B cell (primary cell): Measurements from ENCODE around the gene ZNF688. TPM values are rescaled to one million over a fixed set of nuclear protein-coding genes. Genes with fewer than 3 reads are reported as not detected.

ENCODE experiments used
- ATAC-seq: fragments of 200-7000 bp; cut with Tn5 transposase; one replicate; pipeline ENCODE4 v1.10.0; 2021; ENCODE audit warnings: low read depth, mild to moderate bottlenecking, moderate number of reproducible peaks, moderate library complexity
- CTCF ChIA-PET: fragments of 350-600 bp; sonication (Branson Sonifier 250); formaldehyde crosslinking; loops from one replicate; lab custom pipeline; 2021; ENCODE audit warnings: antibody characterized with exemption, inconsistent platforms; lab: Charles Lee
- POLR2A ChIA-PET: fragments of 350-600 bp; sonication (Branson Sonifier 250); formaldehyde crosslinking; loops from one replicate; lab custom pipeline; 2021; ENCODE audit warnings: antibody characterized with exemption; lab: Charles Lee
- DNase-seq: peaks from one replicate; pipeline ENCODE4 v3.0.0; 2013
- H2AFZ ChIP-seq: 2 replicates; pipeline ENCODE4 v1.6.1; 2012; ENCODE audit warnings: mild to moderate bottlenecking, low read depth, low read length; ENCODE audit not compliant: insufficient read depth, poor library complexity, severe bottlenecking
- H3K27ac ChIP-seq, 2 donors: 1 replicate in 1 of 2; 2 replicates in 1 of 2; pipeline ENCODE4 v1.5.1; 2012 to 2013; ENCODE audit warnings: low read length in 2 of 2, mild to moderate bottlenecking in 2 of 2, moderate library complexity in 1 of 2
- H3K27me3 ChIP-seq, 4 experiments: fragments of 200-600 bp in 1 of 4; sonication (generic) in 1 of 4; replicated peaks in 1 of 4; 1 replicate in 2 of 4; 2 replicates in 2 of 4; pipeline versions ENCODE4 v1.6.1 to v1.7.0; 2013 to 2016; ENCODE audit warnings: low read length in 3 of 4, mild to moderate bottlenecking in 2 of 4, mixed read lengths in 1 of 4, moderate library complexity in 1 of 4; ENCODE audit not compliant: insufficient read depth in 4 of 4, control insufficient read depth in 3 of 4; ENCODE audit errors: control extremely low read depth in 1 of 4
- H3K36me3 ChIP-seq, 2 experiments: replicated peaks in 1 of 2; 1 replicate in 1 of 2; 2 replicates in 1 of 2; pipeline versions ENCODE4 v1.6.1 to v1.7.1; 2013; ENCODE audit warnings: low read length in 1 of 2; ENCODE audit not compliant: insufficient read depth in 2 of 2, control insufficient read depth in 1 of 2; ENCODE audit errors: control extremely low read depth in 1 of 2, extremely low read depth in 1 of 2
- H3K4me1 ChIP-seq, 2 donors: fragments of 200-600 bp in 1 of 2; sonication (generic) in 1 of 2; 1 replicate in 1 of 2; 2 replicates in 1 of 2; pipeline versions ENCODE4 v1.5.1 to v1.6.1; 2013 to 2017; ENCODE audit warnings: low read length in 2 of 2; ENCODE audit not compliant: control insufficient read depth in 2 of 2, insufficient read depth in 2 of 2
- H3K4me2 ChIP-seq: replicated peaks from 2 replicates; pipeline ENCODE3; 2012; ENCODE audit warnings: mild to moderate bottlenecking, low read depth, low read length; ENCODE audit not compliant: poor library complexity, severe bottlenecking
- H3K4me3 ChIP-seq, 5 experiments: fragments of 200-600 bp in 1 of 5; sonication (generic) in 1 of 5; 1 replicate in 3 of 5; 2 replicates in 2 of 5; pipeline versions ENCODE4 v1.5.1 to v1.7.0; 2011 to 2016; ENCODE audit warnings: low read length in 4 of 5, mild to moderate bottlenecking in 4 of 5, low read depth in 2 of 5, control low read depth in 1 of 5, moderate library complexity in 1 of 5; ENCODE audit not compliant: insufficient read depth in 1 of 5; ENCODE audit errors: control extremely low read depth in 1 of 5, extremely low read depth in 1 of 5
- H3K79me2 ChIP-seq: fragments of 200-600 bp; sonication (generic); one replicate; pipeline ENCODE4 v1.6.0; 2016; ENCODE audit warnings: low read length; ENCODE audit not compliant: control insufficient read depth, insufficient read depth
- H3K9ac ChIP-seq: fragments of 200-600 bp; sonication (generic); 2 replicates; pipeline ENCODE4 v1.6.1; 2017; ENCODE audit warnings: mild to moderate bottlenecking, low read length, moderate library complexity
- H3K9me3 ChIP-seq, 3 donors: one replicate each; pipeline versions ENCODE4 v1.6.1 to v1.7.1; 2013; ENCODE audit warnings: low read length in 2 of 3; ENCODE audit not compliant: control insufficient read depth in 2 of 3, insufficient read depth in 1 of 3; ENCODE audit errors: control extremely low read depth in 1 of 3
- H4K20me1 ChIP-seq: 2 replicates; pipeline ENCODE4 v1.6.0; 2012; ENCODE audit warnings: mild to moderate bottlenecking, low read length; ENCODE audit not compliant: insufficient read depth, control insufficient read depth, poor library complexity, severe bottlenecking
- H3K27ac Mint-ChIP-seq: one replicate; pipeline ENCODE4 v1.8.0; 2021; ENCODE audit warnings: mixed read lengths
- H3K27me3 Mint-ChIP-seq: one replicate; pipeline ENCODE4 v1.8.0; 2021; ENCODE audit warnings: mixed read lengths
- H3K4me1 Mint-ChIP-seq: one replicate; pipeline ENCODE4 v1.8.0; 2021; ENCODE audit warnings: mixed read lengths
- H3K4me3 Mint-ChIP-seq: one replicate; pipeline ENCODE4 v1.8.0; 2021; ENCODE audit warnings: mixed read lengths
- H3K9me3 Mint-ChIP-seq: one replicate; pipeline ENCODE4 v1.8.0; 2022; ENCODE audit warnings: mixed read lengths; ENCODE audit not compliant: insufficient read depth
- EZH2 ChIP-seq: IDR thresholded peaks from 2 replicates; pipeline ENCODE4 v1.6.1; 2012; ENCODE audit warnings: borderline replicate concordance, low read depth, mild to moderate bottlenecking, moderate library complexity, low read length; ENCODE audit not compliant: insufficient read depth, poor library complexity, severe bottlenecking
- WGBS: methylation state at CpG from one replicate; pipeline ENCODE4 v1.1.5; 2013; ENCODE audit warnings: missing lambda C conversion rate; ENCODE audit not compliant: insufficient coverage; 5-methylcytosine and 5-hydroxymethylcytosine counted together
- intact Hi-C: fragments of 100-400 bp; cut with micrococcal nuclease; formaldehyde crosslinking; loops from one replicate; pipeline ENCODE4 v1.10.0; 2022
- polyA plus RNA-seq: library from polyadenylated mRNA; depleted of rRNA; stranded (reverse); fragments of >200 nt; gene quantifications from 2 replicates; pipeline ENCODE4 v1.2.3, GENCODE V29; 2012
- total RNA-seq, 2 donors: library from RNA; stranded (reverse); fragments of 120-200 nt in 1 of 2; gene quantifications; 1 replicate in 1 of 2; 2 replicates in 1 of 2; pipeline versions ENCODE4 v1.2.3 to v1.2.4, GENCODE V29; 2013 to 2022
- TF ChIP-seq, protein P1 (sequence below): fragments of 200-600 bp; IDR thresholded peaks from one replicate; pipeline ENCODE4 v1.8.0; 2022; ENCODE audit warnings: antibody characterized with exemption, mild to moderate bottlenecking

ZNF688 gene
- total and polyA plus RNA-seq, 2 donors (not counting 1 experiment from before 2014, with no cell fraction given): 20.6 to 23.1 TPM

DNA sequence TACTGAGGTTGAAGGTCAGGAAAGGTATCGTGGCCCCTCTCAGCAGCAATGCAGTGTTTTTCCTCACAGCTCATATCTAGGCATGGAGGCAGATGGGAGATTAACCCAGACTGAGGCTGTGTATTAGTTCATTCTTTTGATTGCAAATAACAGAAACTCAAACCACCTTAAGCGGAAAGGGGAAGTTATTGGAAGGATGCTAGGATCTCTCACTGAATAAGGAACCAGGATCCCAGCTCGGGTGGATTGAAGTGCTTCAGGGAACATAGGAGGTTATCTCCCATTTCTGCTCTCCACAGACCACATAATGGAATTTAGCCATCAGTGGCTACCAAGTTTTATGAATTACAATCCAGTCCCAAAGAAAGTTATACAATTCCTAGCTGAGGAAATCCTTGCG lies 30.5 kb upstream of the ZNF688 start:
- Histone ChIP-seq H3K79me2 (no peaks in the 10 kb centered on the region), H3K4me1 (no peaks in the 10 kb centered on the region), H3K27ac (no peak overlapping the region), H3K36me3 (peaks cover 0 to 27% of the 10 kb centered on the region in 2 experiments), H3K4me3 (no peak overlapping the region), H3K27me3 (no peaks in the 10 kb centered on the region), H2AFZ (no peak overlapping the region), H3K9ac (no peak overlapping the region), H3K9me3 (no peaks in the 10 kb centered on the region), H4K20me1 (no peaks in the 10 kb centered on the region), H3K4me2 (no peak overlapping the region)
- ChIA-PET POLR2A (no interaction called here), CTCF (interaction anchor here (0.5 to 2.7 kb wide), 4 partner anchors 13 to 153 kb away, joined by 3 to 13 read pairs (median 6); no protein-coding TSS in a partner anchor)
- no peaks in the 10 kb centered on the region for H3K27me3 Mint-ChIP-seq
- TF ChIP-seq, protein P1, sequence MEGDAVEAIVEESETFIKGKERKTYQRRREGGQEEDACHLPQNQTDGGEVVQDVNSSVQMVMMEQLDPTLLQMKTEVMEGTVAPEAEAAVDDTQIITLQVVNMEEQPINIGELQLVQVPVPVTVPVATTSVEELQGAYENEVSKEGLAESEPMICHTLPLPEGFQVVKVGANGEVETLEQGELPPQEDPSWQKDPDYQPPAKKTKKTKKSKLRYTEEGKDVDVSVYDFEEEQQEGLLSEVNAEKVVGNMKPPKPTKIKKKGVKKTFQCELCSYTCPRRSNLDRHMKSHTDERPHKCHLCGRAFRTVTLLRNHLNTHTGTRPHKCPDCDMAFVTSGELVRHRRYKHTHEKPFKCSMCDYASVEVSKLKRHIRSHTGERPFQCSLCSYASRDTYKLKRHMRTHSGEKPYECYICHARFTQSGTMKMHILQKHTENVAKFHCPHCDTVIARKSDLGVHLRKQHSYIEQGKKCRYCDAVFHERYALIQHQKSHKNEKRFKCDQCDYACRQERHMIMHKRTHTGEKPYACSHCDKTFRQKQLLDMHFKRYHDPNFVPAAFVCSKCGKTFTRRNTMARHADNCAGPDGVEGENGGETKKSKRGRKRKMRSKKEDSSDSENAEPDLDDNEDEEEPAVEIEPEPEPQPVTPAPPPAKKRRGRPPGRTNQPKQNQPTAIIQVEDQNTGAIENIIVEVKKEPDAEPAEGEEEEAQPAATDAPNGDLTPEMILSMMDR: no peak
- TF ChIP-seq EZH2: no peak
- H3K4me1 Mint-ChIP-seq: peaks cover 2% of the 10 kb centered on the region
- no peaks in the 10 kb centered on the region for H3K9me3 Mint-ChIP-seq
- intact Hi-C loops: no loop called here
- H3K27ac Mint-ChIP-seq: no peak overlapping the region
- DNase-seq (no peak), ATAC-seq (no peak)
- 100% methylated on average over 1 of the region's 4 CpGs for WGBS
- no peak overlapping the region for H3K4me3 Mint-ChIP-seq

DNA sequence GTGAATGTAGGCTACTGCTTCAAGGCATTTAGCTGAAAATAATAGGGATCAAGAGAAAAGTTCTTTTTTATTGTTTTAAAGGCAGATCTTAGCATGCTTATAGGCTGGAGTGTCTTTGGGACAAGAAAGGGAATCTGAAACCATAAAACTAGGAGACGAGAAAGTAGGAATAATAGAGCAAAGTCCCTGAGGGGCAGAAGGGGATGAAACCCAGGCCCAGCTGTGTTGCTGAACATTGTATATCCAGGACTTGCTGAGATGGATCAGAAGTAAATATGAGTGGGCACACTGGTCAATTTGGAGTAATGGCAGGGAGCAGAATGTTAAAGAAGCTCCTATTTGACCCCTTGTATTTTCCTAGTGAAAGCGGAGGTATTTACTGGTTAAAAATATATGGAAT lies 29.4 kb upstream of the ZNF688 start:
- Mint-ChIP-seq H3K27me3 (no peaks in the 10 kb centered on the region), H3K4me3 (no peak overlapping the region), H3K27ac (no peak overlapping the region), H3K4me1 (peaks cover 2% of the 10 kb centered on the region), H3K9me3 (no peaks in the 10 kb centered on the region)
- no peak overlapping the region for H3K27ac ChIP-seq
- no peak overlapping the region for H3K4me2 ChIP-seq
- H3K4me3 ChIP-seq: no peak overlapping the region
- no peaks in the 10 kb centered on the region for H4K20me1 ChIP-seq
- H3K36me3 ChIP-seq: peaks cover 0 to 23% of the 10 kb centered on the region in 2 experiments
- DNase-seq (no peak), ATAC-seq (no peak)
- no peaks in the 10 kb centered on the region for H3K4me1 ChIP-seq
- H2AFZ ChIP-seq: no peak overlapping the region
- intact Hi-C loops: no loop called here
- no peaks in the 10 kb centered on the region for H3K9me3 ChIP-seq
- no peaks in the 10 kb centered on the region for H3K79me2 ChIP-seq
- H3K9ac ChIP-seq: no peak overlapping the region
- TF ChIP-seq EZH2: no peak
- TF ChIP-seq, protein P1: no peak
- ChIA-PET CTCF (interaction anchor here (0.6 to 4.9 kb wide), 5 partner anchors 9 to 170 kb away, joined by 3 to 41 read pairs (median 3); partner anchors contain the start of gene DCTPP1), POLR2A (no interaction called here)
- H3K27me3 ChIP-seq: no peaks in the 10 kb centered on the region
- 78% methylated on average over 1 of the region's 2 CpGs for WGBS
